ENCODE results near the gene PALM3.
"Not testable (repeated sequence)": the region's sequence is repeated elsewhere in the genome, so short reads cannot be mapped to it uniquely, and the experiment has no call there.

Gene PALM3

DNA sequence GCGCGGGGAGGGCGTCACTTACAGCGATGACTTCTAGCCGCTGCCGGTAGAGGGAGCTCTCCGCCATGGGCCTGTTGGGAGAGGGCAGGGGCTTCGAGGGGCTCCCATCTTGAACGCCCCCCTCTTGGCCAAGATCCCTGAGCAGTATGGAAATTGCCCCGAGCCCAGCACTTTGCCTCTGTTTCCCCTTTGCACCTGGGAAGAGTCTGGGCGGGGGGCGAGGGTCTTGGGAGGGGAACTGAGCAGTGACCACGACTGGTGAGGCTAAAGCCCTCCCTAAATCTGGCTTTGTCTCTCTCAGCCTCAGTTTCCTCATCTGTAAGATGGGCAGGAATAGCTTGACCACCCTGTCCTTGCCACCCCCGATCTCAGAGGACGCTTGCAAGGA, 2.8 kb downstream of the PALM3 start:
- DNase-seq, result peak; percentile 43

DNA sequence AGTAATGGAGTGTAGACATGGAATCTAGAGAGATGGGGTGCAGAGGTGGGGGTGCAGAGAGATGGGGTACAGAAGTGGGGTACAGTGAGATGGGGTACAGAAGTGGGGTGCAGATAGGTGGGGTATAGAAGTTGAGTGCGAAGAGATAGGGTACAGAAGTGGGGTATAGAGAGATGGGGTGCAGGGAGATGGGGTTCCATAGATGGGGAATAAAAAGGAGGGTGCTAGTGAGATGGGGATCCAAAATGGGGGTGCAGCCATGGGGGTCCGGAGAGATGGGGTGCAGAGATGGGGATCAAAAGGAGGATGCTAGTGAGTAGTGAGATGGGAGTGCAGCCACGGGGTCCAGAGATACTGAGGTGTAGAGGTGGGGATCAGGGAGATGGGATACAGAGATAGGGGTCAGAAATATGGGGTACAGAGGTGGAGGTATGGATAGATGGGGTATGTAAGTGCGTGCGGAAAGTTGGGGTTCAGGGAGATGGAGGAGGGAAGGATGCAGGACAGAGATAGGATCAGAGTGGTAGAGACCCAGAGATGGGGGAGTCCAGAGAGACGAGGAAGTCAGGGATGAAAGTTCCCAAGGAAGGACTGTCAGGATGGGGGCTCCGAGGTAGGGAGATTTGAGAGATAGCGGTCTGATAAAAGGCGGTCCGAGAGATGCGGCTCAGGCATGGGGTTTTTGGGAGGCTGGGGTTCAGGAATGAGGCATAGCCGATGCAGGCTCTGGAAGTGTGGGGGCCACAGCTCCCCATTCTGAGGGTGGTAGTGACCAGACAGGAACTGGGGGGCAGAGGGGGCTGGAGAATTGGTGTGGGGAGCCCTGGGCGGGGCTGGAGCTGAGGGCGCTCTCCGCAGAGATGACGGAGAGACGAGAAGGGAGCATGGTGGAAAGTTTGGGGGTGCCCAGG, 3.4 kb downstream of the PALM3 start:
- DNase-seq, result no peak

DNA sequence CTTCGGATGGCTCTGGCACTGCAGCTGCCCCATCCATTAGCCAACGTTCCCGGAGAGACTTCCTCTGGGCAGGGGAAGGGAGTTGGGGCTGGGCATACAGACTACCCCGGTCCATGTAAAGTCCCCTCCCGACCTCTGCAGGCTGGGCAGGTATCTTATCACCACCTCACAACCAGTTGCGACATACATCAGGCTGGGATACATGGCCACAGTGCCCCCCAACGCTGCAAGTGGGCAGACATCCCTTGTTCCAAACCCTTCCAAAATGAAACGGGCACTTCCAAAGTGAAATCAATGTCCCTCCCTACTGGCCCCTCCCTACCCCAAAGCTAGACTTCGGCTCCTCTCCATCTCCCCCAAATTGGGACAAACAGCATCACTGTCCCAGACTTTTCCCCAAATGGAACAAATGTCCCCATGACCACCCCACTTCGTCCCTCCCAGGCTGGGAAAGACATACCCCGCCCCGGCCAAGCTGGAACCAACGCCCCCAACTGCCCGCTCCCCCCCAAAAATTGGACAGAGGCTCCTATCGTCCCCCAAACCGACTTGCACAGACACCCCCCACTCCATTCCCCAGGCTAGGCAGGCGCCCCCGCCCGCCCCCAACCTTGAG, 5.0 kb downstream of the PALM3 start:
- no peak for DNase-seq

DNA sequence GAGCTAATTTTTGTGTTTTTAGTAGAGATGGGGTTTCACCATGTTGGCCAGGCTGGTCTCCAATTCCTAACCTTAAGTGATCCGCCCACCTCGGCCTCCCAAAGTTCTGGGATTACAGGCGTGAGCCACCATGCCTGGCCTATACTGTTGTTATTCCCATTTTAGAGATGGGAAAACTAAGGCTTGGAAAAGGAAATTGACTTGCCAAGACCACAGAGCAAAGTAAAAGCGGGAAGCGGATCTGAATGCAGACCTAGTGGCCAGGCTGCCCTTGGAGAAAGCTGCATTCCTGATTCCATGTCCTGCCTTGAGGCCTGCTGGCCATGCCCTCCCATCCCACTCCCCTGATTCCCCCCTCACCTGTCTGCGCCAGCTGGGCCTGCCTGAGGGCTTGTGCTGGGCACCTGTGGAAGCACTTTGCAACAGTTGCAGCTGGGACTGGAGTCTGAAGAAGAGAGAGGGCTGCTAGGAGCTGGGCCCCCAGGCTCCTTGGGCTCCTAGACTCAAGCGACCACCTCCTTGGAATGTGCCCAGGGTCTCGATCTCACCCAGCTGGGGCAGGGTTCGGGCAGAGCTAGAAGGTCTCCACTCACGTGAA, 5.7 kb downstream of the PALM3 start:
- no peak for DNase-seq

DNA sequence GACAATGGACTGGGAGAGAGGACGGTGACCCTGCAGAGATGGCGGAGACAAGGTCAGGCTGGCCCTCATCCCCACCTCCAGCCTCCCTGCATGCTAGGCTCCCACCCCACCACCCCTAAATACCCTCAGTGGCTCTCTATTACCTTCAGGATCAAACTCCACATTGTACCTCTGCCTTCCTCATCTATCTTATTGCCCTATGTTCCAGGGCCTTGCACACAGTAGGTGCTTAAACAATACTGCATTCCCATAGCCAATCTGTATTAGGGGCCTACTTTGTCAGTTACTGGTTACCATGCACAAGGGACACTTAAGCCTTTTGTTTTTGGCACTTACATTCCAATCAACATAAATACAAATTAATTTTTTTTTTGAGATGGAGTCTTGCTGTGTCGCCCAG, 6.5 kb downstream of the PALM3 start:
- DNase-seq, result no peak

DNA sequence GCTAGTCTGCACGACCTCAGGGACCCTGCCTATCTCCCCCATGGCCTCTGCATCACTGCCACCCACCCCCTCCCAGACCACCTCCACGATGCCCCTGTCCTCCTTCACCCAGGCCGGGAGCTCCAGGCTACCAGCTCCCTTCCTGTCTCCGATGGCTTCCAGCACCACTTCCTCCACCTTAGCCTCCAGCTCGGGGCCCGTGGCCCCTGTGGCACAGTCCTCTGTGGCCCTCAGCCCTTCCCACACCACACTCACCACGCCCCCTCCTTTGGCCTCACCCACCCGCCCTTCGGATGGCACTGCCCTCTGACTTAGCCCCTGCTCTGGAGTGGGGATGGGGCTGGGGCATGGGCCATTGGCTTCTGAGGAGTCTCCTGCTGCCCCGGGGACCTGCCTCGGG, 7.2 kb downstream of the PALM3 start:
- DNase-seq, result no peak

DNA sequence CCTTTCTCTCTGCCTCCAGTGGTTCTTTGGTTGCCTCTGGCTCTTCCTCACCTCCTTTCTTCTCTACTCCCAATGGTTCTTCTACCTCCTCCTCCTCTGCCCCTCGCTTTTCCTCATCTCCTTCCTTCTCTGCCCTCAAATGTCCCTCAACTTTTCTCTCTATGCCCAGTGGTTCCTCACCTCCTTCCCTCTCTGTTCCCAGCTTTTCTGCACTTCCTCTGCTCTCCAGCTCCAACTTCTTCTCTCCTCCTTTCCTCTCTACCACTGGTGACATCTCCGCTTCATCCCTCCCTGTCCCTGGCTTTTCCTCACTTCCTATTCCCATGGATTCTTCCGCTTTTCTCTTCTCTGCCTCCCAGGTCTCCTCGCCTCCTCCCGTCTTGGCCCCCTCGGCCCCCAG, 7.8 kb downstream of the PALM3 start:
- no peak for DNase-seq

DNA sequence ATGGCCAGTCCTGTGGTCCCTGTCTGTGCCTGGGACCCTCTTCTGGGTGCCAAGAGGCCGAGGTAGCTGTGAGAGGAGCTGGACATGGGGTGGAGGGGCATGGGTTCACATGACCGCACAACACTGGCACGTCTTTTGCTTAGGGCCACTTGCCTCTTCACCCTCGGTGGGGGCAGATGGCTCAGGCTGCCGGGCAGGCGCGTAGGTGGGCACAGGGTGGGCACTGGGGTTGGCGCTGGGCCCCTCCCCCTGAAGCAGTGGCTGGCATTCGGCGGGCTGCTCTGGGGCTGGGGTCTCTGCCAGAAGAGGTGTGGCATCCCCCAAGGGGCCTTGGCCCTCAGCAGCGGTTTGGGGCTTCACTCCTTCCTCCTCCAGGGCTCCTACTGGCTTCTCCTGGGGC, 8.4 kb downstream of the PALM3 start:
- no peak for DNase-seq

DNA sequence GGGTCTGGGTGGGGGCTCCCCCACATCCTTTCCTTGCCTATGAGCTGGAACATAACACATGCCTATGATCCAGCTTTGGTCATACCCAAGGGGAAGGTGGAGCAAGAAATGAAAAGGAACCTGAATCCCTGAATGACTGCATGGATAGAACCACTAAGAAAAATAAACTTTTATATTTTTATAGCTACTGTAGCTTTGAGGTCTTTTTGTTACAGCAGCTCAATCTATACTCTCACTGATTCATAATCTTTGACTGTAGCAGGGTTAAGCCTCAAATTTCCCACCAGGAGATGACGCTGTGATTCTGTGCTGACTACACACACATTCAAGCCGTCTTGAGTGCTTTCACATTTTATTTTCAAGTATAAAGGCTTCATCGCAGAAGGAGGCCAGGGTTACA, 8.8 kb downstream of the PALM3 start:
- no peak for DNase-seq

DNA sequence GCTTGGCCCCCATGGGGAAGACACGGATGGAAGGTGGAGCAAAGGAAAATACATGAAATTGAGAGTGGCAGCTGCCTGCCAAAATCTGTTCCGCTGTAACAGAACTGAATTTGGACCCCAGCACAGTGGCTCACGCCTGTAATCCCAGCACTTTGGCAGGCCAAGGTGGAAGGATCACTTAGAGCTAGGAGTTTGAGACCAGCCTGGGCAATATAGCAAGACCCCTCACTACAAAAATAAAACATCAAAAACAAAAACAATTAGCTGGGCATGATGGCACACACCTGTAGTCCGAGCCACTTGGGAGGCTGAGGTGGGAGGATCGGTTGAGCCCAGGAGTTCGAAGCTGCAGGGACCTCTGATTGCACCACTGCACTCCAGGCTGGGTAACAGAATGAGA, 9.4 kb downstream of the PALM3 start:
- DNase-seq, result no peak

DNA sequence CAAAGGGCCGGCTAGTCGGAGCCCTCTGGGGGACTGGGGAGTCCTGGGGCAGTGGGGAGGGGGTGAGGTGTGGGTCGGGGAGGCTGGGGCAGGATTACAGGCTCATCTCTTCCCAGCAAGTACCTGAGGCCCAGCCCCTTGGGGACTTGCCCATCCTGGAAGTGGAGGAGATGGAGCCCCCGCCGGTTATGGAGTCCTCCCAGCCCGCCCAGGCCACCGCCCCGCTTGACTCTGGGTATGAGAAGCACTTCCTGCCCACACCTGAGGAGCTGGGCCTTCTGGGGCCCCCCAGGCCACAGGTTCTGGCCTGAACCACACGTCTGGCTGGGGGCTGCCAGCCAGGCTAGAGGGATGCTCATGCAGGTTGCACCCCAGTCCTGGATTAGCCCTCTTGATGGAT, 9.9 kb downstream of the PALM3 start:
- no peak for DNase-seq

DNA sequence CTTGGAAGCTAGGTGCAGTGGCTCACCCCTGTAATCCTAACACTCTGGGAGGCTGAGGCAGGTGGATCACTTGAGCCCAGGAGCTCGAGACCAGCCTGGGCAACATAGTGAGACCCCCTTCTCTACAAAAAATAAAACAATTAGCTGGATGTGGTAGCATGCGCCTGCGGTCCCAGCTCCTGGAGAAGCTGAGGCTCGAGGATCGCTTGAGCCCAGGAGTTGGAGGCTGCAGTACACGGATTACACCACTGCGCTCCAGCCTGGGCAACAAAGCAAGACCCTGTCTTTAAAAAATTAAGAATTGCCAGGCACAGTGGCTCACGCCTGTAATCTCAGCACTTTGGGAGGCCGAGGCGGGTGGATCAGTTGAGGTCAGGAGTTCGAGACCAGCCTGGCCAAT, 10.9 kb downstream of the PALM3 start:
- not testable (repeated sequence) for DNase-seq

DNA sequence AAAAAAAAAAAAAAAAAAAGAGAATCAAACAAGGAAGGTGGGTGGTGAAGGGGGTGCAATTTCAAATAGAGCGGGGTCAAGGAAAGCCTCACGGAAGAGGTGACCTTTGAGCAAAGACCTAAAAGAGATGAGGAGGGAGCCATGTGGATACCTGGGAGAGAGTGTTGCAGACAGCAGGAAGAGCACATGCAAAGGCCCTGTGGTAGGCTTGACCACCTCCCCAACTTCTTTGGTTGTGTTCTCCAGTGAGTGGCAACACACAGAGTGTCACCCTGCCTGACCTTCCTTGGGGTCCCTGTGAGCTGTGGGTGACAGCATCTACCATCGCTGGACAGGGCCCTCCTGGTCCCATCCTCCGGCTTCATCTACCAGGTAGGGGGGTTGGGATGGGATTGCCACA, 11.4 kb downstream of the PALM3 start:
- no peak for DNase-seq

DNA sequence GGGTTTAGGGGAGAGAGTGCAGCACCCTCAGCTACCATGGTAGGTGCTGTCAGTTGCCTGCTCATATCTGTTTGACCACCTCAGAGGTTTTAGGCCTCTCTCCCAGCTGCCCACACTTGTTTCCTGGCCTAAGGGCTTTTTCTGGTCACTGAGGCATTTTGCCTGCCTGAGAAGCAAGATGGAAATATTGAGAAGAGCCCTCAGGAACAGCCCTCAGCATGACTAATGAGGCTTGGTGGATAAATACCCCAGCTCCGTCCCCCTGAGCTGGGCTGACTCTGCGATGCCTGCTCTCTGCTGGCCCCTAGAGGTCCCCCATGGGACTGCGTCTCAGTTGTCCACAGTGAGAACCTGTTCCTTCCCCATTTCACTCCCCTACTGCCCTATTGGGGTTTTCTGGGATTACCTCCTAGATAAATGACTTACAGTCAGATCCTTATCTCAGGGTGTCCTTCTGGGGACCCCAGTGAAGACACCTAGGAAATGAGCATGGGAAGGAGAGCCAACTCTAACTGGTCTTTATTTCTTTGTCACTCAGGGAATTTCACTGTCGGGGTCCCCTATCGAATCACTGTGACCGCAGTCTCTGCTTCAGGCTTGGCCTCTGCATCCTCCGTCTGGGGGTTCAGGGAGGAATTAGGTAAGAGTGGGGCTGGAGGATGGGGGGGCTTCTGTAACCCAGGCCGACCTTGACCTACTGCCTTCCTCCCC, 13.3 kb downstream of the PALM3 start:
- peak; percentile 67 for DNase-seq

DNA sequence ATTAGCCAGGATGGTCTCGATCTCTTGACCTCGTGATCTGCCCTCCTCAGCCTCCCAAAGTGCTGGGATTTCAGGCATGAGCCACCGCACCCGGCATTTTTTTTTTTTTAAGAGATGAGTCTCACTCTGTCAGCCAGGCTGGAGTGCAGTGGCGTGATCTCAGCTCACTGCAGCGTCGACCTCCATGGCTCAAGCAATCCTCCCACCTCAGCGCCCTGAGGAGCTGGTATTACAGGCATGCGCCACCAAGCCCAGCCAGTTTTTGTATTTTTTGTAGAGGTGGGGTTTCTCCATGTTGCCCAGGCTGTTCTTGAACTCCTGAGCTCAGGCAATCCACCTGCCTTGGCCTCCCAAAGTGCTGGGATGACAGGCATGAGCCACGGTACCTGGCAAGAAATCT, 14.0 kb downstream of the PALM3 start:
- DNase-seq, result not testable (repeated sequence)

DNA sequence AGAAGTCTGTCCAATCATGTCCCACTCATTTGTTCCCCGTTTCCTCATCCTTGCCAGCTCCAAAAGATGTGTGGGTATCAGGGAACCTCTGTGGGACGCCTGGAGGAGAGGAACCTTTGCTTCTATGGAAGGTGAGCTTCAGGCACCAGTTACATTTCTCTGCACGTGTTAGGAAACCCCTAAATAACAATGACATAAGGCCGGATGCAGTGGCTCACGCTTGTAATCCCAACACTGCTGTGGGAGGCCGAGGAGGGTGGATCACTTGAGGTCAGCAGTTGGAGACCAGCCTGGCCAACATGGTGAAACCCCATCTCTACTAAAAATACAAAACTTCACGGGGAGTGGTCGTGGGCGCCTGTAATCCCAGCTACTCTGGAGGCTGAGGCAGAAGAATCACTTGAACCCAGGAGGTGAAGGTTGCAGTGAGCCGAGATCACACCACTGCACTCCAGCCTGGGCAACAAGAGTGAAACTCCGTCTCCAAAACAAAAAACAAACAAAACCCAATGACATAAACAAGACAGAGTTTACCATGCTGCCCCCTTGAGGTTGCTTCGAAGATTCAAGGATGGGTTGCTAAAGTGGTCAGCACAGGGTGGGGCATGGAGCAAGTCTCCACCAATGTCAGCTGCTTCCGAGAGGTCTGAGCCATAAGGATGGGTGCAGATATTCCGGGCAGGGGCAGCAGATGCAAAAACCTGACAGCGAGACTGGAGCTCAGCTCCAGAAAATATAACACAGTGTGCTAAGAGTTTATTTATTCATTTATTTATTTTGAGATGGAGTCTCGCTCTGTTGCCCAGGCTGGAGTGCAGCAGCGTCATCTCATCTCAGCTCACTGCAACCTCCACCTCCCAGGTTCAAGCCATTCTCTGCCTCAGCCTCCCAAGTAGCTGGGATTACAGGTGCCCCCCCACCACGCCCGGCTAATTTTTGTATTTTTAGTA, 18.9 kb downstream of the PALM3 start:
- not testable (repeated sequence) for DNase-seq

DNA sequence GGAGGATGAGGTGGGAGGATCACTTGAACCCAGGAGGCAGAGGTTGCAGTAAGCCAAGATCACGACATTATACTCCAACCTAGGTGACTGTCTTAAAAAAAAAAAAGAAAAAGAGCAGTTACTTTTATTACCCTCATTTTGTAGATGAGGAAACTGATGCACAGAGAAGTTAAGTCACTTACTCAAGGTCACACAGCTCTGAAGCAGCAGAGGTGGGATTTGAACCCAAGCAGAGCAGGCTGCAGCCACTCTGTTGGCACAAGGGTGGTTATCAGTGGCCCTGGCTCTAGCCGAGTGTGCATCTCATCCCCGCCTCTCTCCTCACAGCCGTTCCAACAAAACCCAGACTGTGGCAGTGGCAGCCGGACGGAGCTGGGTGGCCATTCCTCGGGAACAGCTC, 22.7 kb downstream of the PALM3 start:
- no peak for DNase-seq

DNA sequence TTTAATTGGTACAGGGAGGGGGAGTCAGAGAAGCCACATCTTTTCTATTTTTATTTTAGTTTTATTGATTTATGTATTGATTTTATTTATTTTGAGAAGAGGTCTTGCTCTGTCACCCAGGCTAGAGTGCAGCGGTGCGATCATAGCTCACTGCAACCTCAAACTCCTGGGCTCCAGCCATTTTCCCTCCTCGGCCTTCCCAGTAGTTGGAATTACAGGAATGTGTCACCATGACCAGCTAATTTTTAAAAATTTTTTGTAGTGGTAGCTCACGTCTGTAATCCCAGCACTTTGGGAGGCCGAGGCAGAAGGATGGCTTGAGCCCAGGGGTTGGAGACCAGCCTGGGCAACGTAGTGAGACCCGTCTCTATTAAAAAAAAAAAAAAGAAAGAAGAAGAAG, 26.2 kb downstream of the PALM3 start:
- no peak for DNase-seq

DNA sequence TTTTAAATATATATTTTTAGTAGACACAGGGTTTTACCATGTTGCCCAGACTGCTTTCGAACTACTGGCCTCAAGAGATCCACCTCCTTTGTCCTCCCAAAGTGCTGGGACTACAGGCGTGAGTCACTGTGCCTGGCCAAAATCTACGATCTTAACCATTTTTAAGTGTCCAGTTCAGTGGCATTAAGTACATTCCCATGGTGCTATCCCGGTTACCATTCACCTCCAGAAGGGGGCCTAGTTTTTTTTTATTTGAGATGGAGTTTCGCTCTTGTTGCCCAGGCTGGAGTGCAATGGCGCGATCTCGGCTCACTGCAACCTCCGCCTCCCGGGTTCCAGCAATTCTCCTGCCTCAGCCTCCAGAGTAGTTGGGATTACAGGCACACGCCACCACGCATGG, 26.7 kb downstream of the PALM3 start:
- not testable (repeated sequence) for DNase-seq

DNA sequence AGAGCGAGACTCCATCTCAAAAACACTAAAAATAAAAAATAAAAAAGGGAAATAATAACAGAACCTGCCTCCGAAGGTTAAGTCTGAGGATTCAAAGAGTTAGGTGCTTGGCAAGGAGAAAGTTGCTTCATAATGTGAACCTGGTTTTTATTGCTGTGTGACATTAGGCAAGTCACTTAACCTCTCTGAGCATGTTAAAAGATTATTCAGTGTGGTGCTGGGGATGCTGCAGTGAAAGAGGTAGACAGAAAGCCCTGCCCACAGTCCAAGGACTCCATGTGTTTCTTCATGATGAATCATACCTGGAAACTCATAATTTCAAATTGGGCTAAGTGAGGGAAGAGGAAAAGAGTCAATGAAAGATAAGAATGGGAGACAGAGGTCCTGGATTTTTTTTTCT, 27.9 kb downstream of the PALM3 start:
- no peak for DNase-seq

DNA sequence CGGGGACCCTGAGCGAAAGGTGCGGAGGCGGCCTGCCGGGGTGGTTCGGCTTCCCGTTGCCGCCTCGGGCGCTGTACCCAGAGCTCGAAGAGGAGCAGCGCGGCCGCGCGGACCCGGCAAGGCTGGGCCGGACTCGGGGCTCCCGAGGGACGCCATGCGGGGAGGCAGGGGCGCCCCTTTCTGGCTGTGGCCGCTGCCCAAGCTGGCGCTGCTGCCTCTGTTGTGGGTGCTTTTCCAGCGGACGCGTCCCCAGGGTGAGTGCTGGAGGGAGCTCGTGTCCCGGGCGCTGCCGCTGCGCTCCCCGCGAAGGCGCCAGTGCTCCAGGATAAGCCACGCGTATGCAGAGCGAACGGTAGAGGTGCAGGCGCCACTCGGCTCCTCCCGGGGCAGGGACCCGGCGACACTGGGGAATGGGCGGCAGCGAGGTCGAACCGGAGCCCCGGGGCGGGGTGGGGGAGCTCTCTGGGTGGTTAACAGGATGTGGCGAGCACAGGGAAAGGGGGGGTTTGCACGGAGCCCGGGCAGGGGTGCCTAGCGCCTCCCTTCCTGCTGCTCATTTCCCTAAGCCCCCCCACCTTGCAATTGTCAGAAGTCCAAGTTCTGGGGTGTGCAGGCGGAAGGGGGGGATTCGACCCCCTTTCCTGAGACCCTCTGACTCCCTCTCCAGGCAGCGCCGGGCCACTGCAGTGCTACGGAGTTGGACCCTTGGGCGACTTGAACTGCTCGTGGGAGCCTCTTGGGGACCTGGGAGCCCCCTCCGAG, 30.0 kb downstream of the PALM3 start, which contains the start of gene IL27RA:
Gene IL27RA, plus strand, starts transcription at position 44 of the 762 bp plus-strand sequence. Its CDS starts 111 bp downstream, at position 155.
- DNase-seq, result peak; percentile 76

All from activated CD4-positive, alpha-beta T cell treated with anti-CD3 and anti-CD28 coated beads for 1 hour (primary cell).